H9 (cell line): ENCODE measurements around the gene MYO7A. TPM values are rescaled to one million over a fixed set of nuclear protein-coding genes. Genes with fewer than 3 reads are reported as not detected.

Source experiments
- DNase-seq: peaks from one replicate; pipeline ENCODE4 v3.0.0-alpha.2; 2017
- H2AFZ ChIP-seq: one replicate; pipeline ENCODE4 v1.6.1; 2013; ENCODE audit warnings: mild to moderate bottlenecking, low read length, control low read depth, moderate library complexity
- H2AK5ac ChIP-seq: 2 replicates; pipeline ENCODE4 v1.6.1; 2013; ENCODE audit warnings: low read length, control low read depth, mixed read lengths; ENCODE audit not compliant: insufficient read length
- H2BK120ac ChIP-seq: one replicate; pipeline ENCODE4 v1.6.1; 2013; ENCODE audit warnings: low read depth, mild to moderate bottlenecking, low read length, control low read depth, inconsistent platforms; ENCODE audit not compliant: poor library complexity, severe bottlenecking
- H2BK12ac ChIP-seq: 2 replicates; pipeline ENCODE4 v1.6.1; 2013; ENCODE audit warnings: low read length, control low read depth, mixed read lengths, low read depth; ENCODE audit not compliant: insufficient read length
- H2BK15ac ChIP-seq: 2 replicates; pipeline ENCODE4 v1.6.1; 2013; ENCODE audit warnings: low read depth, low read length, control low read depth
- H2BK20ac ChIP-seq: one replicate; pipeline ENCODE4 v1.6.1; 2013; ENCODE audit warnings: low read depth, mild to moderate bottlenecking, low read length, control low read depth, inconsistent platforms; ENCODE audit not compliant: poor library complexity, severe bottlenecking
- H2BK5ac ChIP-seq: 2 replicates; pipeline ENCODE4 v1.6.1; 2013; ENCODE audit warnings: low read length, control low read depth, mixed read lengths; ENCODE audit not compliant: insufficient read length
- H3K14ac ChIP-seq: 2 replicates; pipeline ENCODE4 v1.6.1; 2013; ENCODE audit warnings: low read length, control low read depth; ENCODE audit not compliant: insufficient read depth
- H3K18ac ChIP-seq: 2 replicates; pipeline ENCODE4 v1.6.1; 2013; ENCODE audit warnings: low read depth, mild to moderate bottlenecking, mixed read lengths, low read length, control low read depth; ENCODE audit not compliant: insufficient read length
- H3K23ac ChIP-seq: 2 replicates; pipeline ENCODE4 v1.6.1; 2013; ENCODE audit warnings: low read length, control low read depth, mixed read lengths, low read depth; ENCODE audit not compliant: insufficient read length
- H3K23me2 ChIP-seq: 2 replicates; pipeline ENCODE4 v1.6.1; 2013; ENCODE audit warnings: low read depth, mild to moderate bottlenecking, mixed read lengths, low read length, control low read depth; ENCODE audit not compliant: insufficient read length, poor library complexity, severe bottlenecking
- H3K27ac ChIP-seq: 2 replicates; pipeline ENCODE4 v1.5.1; 2013; ENCODE audit warnings: low read length, control low read depth, mixed read lengths, low read depth; ENCODE audit not compliant: insufficient read length
- H3K27me3 ChIP-seq: 2 replicates; pipeline ENCODE4 v1.6.1; 2013; ENCODE audit warnings: low read length, control low read depth, inconsistent platforms; ENCODE audit not compliant: insufficient read depth
- H3K4ac ChIP-seq: 2 replicates; pipeline ENCODE4 v1.6.1; 2013; ENCODE audit warnings: low read depth, mild to moderate bottlenecking, control low read depth, inconsistent platforms, low read length, moderate library complexity
- H3K4me1 ChIP-seq: 2 replicates; pipeline ENCODE4 v1.6.1; 2013; ENCODE audit warnings: low read length, control low read depth, inconsistent platforms; ENCODE audit not compliant: insufficient read depth
- H3K4me2 ChIP-seq: 2 replicates; pipeline ENCODE4 v1.6.1; 2013; ENCODE audit warnings: low read length, control low read depth, mixed read lengths; ENCODE audit not compliant: insufficient read length, insufficient read depth
- H3K56ac ChIP-seq: 2 replicates; pipeline ENCODE4 v1.6.1; 2013; ENCODE audit warnings: low read depth, mild to moderate bottlenecking, mixed read lengths, low read length, control low read depth; ENCODE audit not compliant: insufficient read length
- H3K79me1 ChIP-seq: 2 replicates; pipeline ENCODE4 v1.6.1; 2013; ENCODE audit warnings: low read depth, mild to moderate bottlenecking, moderate library complexity, low read length, control low read depth, inconsistent platforms; ENCODE audit not compliant: insufficient read depth, poor library complexity, severe bottlenecking
- H3K79me2 ChIP-seq: 2 replicates; pipeline ENCODE4 v1.6.1; 2013; ENCODE audit warnings: low read length, control low read depth, inconsistent platforms; ENCODE audit not compliant: insufficient read depth
- H3K9ac ChIP-seq: 2 replicates; pipeline ENCODE4 v1.6.1; 2013; ENCODE audit warnings: low read length, control low read depth, mixed read lengths; ENCODE audit not compliant: insufficient read length; ENCODE audit errors: extremely low read depth
- H3K9me3 ChIP-seq: one replicate; pipeline ENCODE4 v1.6.1; 2013; ENCODE audit warnings: low read depth, low read length, inconsistent platforms; ENCODE audit not compliant: control insufficient read depth
- H3T11ph ChIP-seq: one replicate; pipeline ENCODE4 v1.6.1; 2013; ENCODE audit warnings: mild to moderate bottlenecking, low read length, control low read depth, inconsistent platforms
- H4K20me1 ChIP-seq: one replicate; pipeline ENCODE4 v1.6.1; 2013; ENCODE audit not compliant: control insufficient read depth, insufficient read length, insufficient read depth
- H4K5ac ChIP-seq: 2 replicates; pipeline ENCODE4 v1.6.1; 2013; ENCODE audit warnings: low read depth, mild to moderate bottlenecking, mixed read lengths, low read length, control low read depth; ENCODE audit not compliant: insufficient read length
- H4K8ac ChIP-seq: replicated peaks from 2 replicates; pipeline ENCODE4 v1.6.1; 2013; ENCODE audit warnings: low read length, control low read depth, mixed read lengths, low read depth; ENCODE audit not compliant: insufficient read length
- H4K91ac ChIP-seq: 2 replicates; pipeline ENCODE4 v1.6.1; 2013; ENCODE audit warnings: low read depth, mild to moderate bottlenecking, moderate library complexity, mixed read lengths, low read length, control low read depth; ENCODE audit not compliant: insufficient read length
- H3K27ac Mint-ChIP-seq, 3 experiments: 2 replicates in 2 of 3; 3 replicates in 1 of 3; pipeline ENCODE4 v1.8.0; 2020 to 2021; ENCODE audit warnings: mixed read lengths in 3 of 3, mild to moderate bottlenecking in 1 of 3, moderate library complexity in 1 of 3
- H3K27me3 Mint-ChIP-seq: 2 replicates; pipeline ENCODE4 v1.8.0; 2021; ENCODE audit warnings: low read depth, mild to moderate bottlenecking, moderate library complexity, mixed read lengths
- H3K36me3 Mint-ChIP-seq, 3 experiments: 2 replicates in 2 of 3; 3 replicates in 1 of 3; pipeline ENCODE4 v1.8.0; 2020 to 2021; ENCODE audit warnings: low read depth in 3 of 3, mixed read lengths in 3 of 3; ENCODE audit not compliant: insufficient read depth in 1 of 3
- H3K4me1 Mint-ChIP-seq, 2 experiments: 2 replicates each; pipeline ENCODE4 v1.8.0; 2020; ENCODE audit warnings: mixed read lengths in 2 of 2
- H3K4me3 Mint-ChIP-seq, 2 experiments: 2 replicates in 1 of 2; 3 replicates in 1 of 2; pipeline ENCODE4 v1.8.0; 2020 to 2021; ENCODE audit warnings: mild to moderate bottlenecking in 2 of 2, mixed read lengths in 2 of 2, moderate library complexity in 1 of 2
- H3K9me3 Mint-ChIP-seq, 2 experiments: 2 replicates in 1 of 2; 3 replicates in 1 of 2; pipeline ENCODE4 v1.8.0; 2020; ENCODE audit warnings: mild to moderate bottlenecking in 2 of 2, mixed read lengths in 2 of 2, moderate library complexity in 1 of 2
- WGBS: extraction: QIAGEN DNeasy Blood & Tissue Kit; methylation state at CpG from one replicate; pipeline ENCODE4 v1.1.7; 2013; ENCODE audit warnings: missing lambda C conversion rate, low lambda C conversion rate, mixed read lengths; ENCODE audit not compliant: insufficient read length; ENCODE audit errors: extremely low coverage; 5-methylcytosine and 5-hydroxymethylcytosine counted together
- total RNA-seq: library from RNA; stranded (reverse); gene quantifications from 2 replicates; pipeline ENCODE4 v1.2.1, GENCODE V29; 2021
- TF ChIP-seq, protein P1 (sequence below): fragments of 200-600 bp; sonication (generic); conservative IDR thresholded peaks from 3 replicates; pipeline ENCODE4 v1.8.0; 2021; ENCODE audit warnings: antibody characterized with exemption, mild to moderate bottlenecking

The MYO7A gene
- total RNA-seq, 1 experiment from 2014 or later: 1.6 TPM

DNA sequence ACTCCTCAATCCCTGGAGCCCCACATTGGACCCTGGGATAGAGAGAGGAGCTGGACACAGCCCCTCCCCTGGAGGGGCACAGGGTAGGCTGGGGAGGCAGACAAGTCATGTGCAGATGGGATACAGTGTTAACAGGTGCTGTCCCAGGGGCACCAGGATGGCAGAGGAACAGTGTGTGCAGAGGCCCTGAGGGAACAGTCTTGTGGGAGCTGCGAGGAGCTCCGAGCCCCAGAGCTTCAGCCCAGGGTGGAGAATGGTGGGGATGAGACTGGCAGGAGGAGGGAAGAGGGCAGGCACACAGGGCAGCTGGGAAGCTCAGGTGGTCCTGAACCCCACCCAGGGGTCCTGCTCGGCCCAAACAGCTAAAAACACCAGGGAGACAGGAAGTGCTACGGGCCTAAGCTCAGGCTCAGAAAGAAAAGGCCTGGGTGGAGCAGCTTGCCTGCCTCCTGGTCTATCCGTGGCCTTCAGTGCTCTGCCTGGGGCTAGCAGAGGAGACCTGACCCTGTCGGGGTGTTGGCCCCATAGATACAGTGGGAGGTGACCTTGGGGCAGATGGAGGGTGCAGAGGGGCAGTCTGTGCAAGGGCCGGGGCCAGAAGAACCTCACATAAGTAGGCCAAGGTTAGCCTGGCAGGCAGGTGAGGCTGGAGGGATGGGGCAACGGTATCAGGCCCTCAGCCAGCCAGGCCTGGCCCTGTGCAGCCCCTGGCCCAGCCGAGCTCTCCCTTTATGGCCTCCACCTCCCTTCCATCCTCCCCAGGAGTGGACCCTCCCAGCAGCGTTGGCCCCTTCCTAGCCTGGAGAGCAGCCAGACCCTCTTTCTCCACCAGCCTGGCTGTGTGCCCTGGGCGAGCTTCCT lies 45.8 kb upstream of the MYO7A start:
- H3T11ph ChIP-seq: no peak overlapping the region
- H4K8ac ChIP-seq: no peak overlapping the region
- no peak overlapping the region for H2BK20ac ChIP-seq
- H3K36me3 Mint-ChIP-seq: peaks cover 0 to 3% (median 0%) of the 10 kb centered on the region in 3 experiments; a peak in 6 of 7 replicates
- no peak overlapping the region for H4K5ac ChIP-seq
- no peak overlapping the region for H3K4me2 ChIP-seq
- H3K4me1 ChIP-seq: no peaks in the 10 kb centered on the region
- H2BK15ac ChIP-seq: no peak overlapping the region
- no peak overlapping the region for H3K9ac ChIP-seq
- H2BK12ac ChIP-seq: no peak overlapping the region
- no peaks in the 10 kb centered on the region for H3K27me3 ChIP-seq
- no peaks in the 10 kb centered on the region for H3K23me2 ChIP-seq
- H3K79me2 ChIP-seq: no peaks in the 10 kb centered on the region
- no peaks in the 10 kb centered on the region for H4K20me1 ChIP-seq
- no peaks in the 10 kb centered on the region for H3K79me1 ChIP-seq
- no peaks in the 10 kb centered on the region for H3K27me3 Mint-ChIP-seq
- H4K91ac ChIP-seq: no peak overlapping the region
- no peak overlapping the region; the same call in 1 of the 2 replicates for H3K14ac ChIP-seq
- H3K23ac ChIP-seq: no peak overlapping the region
- H3K4me1 Mint-ChIP-seq: peaks cover 6 to 8% of the 10 kb centered on the region in 2 experiments
- H3K4me3 Mint-ChIP-seq: no peak overlapping the region
- H3K18ac ChIP-seq: no peak overlapping the region
- no peak overlapping the region for H2AK5ac ChIP-seq
- no CpG with 5 or more reads among the region's 11 CpGs for WGBS
- H3K4ac ChIP-seq: no peak overlapping the region
- H2AFZ ChIP-seq: no peak overlapping the region
- DNase-seq: no peak
- H3K9me3 Mint-ChIP-seq: peaks cover 10 to 11% of the 10 kb centered on the region in 2 experiments; a peak in 4 of 5 replicates
- no peak overlapping the region for H2BK5ac ChIP-seq
- H3K9me3 ChIP-seq: no peaks in the 10 kb centered on the region
- H3K27ac ChIP-seq: no peak overlapping the region
- no peak overlapping the region for H3K56ac ChIP-seq
- TF ChIP-seq, protein P1, sequence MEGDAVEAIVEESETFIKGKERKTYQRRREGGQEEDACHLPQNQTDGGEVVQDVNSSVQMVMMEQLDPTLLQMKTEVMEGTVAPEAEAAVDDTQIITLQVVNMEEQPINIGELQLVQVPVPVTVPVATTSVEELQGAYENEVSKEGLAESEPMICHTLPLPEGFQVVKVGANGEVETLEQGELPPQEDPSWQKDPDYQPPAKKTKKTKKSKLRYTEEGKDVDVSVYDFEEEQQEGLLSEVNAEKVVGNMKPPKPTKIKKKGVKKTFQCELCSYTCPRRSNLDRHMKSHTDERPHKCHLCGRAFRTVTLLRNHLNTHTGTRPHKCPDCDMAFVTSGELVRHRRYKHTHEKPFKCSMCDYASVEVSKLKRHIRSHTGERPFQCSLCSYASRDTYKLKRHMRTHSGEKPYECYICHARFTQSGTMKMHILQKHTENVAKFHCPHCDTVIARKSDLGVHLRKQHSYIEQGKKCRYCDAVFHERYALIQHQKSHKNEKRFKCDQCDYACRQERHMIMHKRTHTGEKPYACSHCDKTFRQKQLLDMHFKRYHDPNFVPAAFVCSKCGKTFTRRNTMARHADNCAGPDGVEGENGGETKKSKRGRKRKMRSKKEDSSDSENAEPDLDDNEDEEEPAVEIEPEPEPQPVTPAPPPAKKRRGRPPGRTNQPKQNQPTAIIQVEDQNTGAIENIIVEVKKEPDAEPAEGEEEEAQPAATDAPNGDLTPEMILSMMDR: no peak
- H3K27ac Mint-ChIP-seq: peak overlapping the region; percentile 65 to 77 (median 76); a peak in 5 of 7 replicates
- no peak overlapping the region for H2BK120ac ChIP-seq
